ENCODE measurements around the gene CALCR. TPM values are rescaled to one million over a fixed set of nuclear protein-coding genes. Genes with fewer than 3 reads are reported as not detected.

CALCR gene
- total RNA-seq, 1 donor from 2014 or later: not detected

- Mint-ChIP-seq H3K9me3 (no peaks in the 10 kb centered on the region), H3K4me1 (ENCODE audit: low read depth) (no peaks in the 10 kb centered on the region), H3K27me3 (ENCODE audit: insufficient read depth) (peaks cover 11% of the 10 kb centered on the region), H3K4me3 (no peak overlapping the region), H3K27ac (no peak overlapping the region), H3K36me3 (ENCODE audit: low read depth) (no peaks in the 10 kb centered on the region)
- DNase-seq (ENCODE audit: low spot score): no peak
- intact Hi-C loops (cut with micrococcal nuclease): no loop called here
Observed at GRCh38 chr7:93414574-93414973, 159.9 kb downstream of the CALCR start.

- no peak overlapping the region for H3K27ac Mint-ChIP-seq
- intact Hi-C loops (cut with micrococcal nuclease): no loop called here
- peaks cover 3% of the 10 kb centered on the region for H3K27me3 Mint-ChIP-seq (ENCODE audit: insufficient read depth)
Observed at GRCh38 chr7:93409324-93409723, 165.2 kb downstream of the CALCR start.

GRCh38 chr7:93407239-93407638 is 167.3 kb downstream of the CALCR start:
- Mint-ChIP-seq H3K4me3 (no peak overlapping the region), H3K36me3 (ENCODE audit: low read depth) (no peaks in the 10 kb centered on the region), H3K4me1 (ENCODE audit: low read depth) (no peaks in the 10 kb centered on the region), H3K27ac (no peak overlapping the region), H3K9me3 (no peaks in the 10 kb centered on the region), H3K27me3 (ENCODE audit: insufficient read depth) (peaks cover 3% of the 10 kb centered on the region)
- intact Hi-C loops (cut with micrococcal nuclease): no loop called here
- DNase-seq (ENCODE audit: low spot score): no peak

More at GRCh38 chr7:93409324-93409723, 165.2 kb downstream of the CALCR start:
- Mint-ChIP-seq H3K36me3 (ENCODE audit: low read depth) (no peaks in the 10 kb centered on the region), H3K9me3 (no peaks in the 10 kb centered on the region), H3K4me3 (no peak overlapping the region), H3K4me1 (ENCODE audit: low read depth) (no peaks in the 10 kb centered on the region)
- no peak for DNase-seq (ENCODE audit: low spot score)

- no peak for DNase-seq (ENCODE audit: low spot score)
- Mint-ChIP-seq H3K4me3 (no peak overlapping the region), H3K9me3 (no peaks in the 10 kb centered on the region), H3K27ac (no peak overlapping the region), H3K4me1 (ENCODE audit: low read depth) (no peaks in the 10 kb centered on the region), H3K27me3 (ENCODE audit: insufficient read depth) (peaks cover 3% of the 10 kb centered on the region), H3K36me3 (ENCODE audit: low read depth) (no peaks in the 10 kb centered on the region)
- intact Hi-C loops (cut with micrococcal nuclease): no loop called here
Observed at GRCh38 chr7:93402944-93403343, 171.6 kb downstream of the CALCR start.

GRCh38 chr7:93399642-93400041 is 174.9 kb downstream of the CALCR start:
- H3K27ac Mint-ChIP-seq: no peak overlapping the region
- no peaks in the 10 kb centered on the region for H3K4me1 Mint-ChIP-seq (ENCODE audit: low read depth)
- no peaks in the 10 kb centered on the region for H3K36me3 Mint-ChIP-seq (ENCODE audit: low read depth)
- no peak for DNase-seq (ENCODE audit: low spot score)
- peaks cover 3% of the 10 kb centered on the region for H3K27me3 Mint-ChIP-seq (ENCODE audit: insufficient read depth)
- intact Hi-C loops (cut with micrococcal nuclease): no loop called here
- H3K9me3 Mint-ChIP-seq: no peaks in the 10 kb centered on the region
- no peak overlapping the region for H3K4me3 Mint-ChIP-seq

- no peak overlapping the region for H3K4me3 Mint-ChIP-seq
- H3K36me3 Mint-ChIP-seq (ENCODE audit: low read depth): no peaks in the 10 kb centered on the region
Observed at GRCh38 chr7:93392984-93393383, 181.5 kb downstream of the CALCR start.

GRCh38 chr7:93390660-93391059 is 183.9 kb downstream of the CALCR start:
- Mint-ChIP-seq H3K4me3 (no peak overlapping the region), H3K4me1 (ENCODE audit: low read depth) (no peaks in the 10 kb centered on the region), H3K27me3 (ENCODE audit: insufficient read depth) (peaks cover 11% of the 10 kb centered on the region), H3K9me3 (no peaks in the 10 kb centered on the region), H3K36me3 (ENCODE audit: low read depth) (no peaks in the 10 kb centered on the region), H3K27ac (no peak overlapping the region)
- DNase-seq (ENCODE audit: low spot score): no peak
- intact Hi-C loops (cut with micrococcal nuclease): no loop called here

More at GRCh38 chr7:93392984-93393383, 181.5 kb downstream of the CALCR start:
- no peaks in the 10 kb centered on the region for H3K4me1 Mint-ChIP-seq (ENCODE audit: low read depth)
- H3K27me3 Mint-ChIP-seq (ENCODE audit: insufficient read depth): peaks cover 7% of the 10 kb centered on the region
- DNase-seq (ENCODE audit: low spot score): no peak
- no peak overlapping the region for H3K27ac Mint-ChIP-seq
- intact Hi-C loops (cut with micrococcal nuclease): no loop called here
- no peaks in the 10 kb centered on the region for H3K9me3 Mint-ChIP-seq

GRCh38 chr7:93382362-93382761 is 192.2 kb downstream of the CALCR start:
- H3K36me3 Mint-ChIP-seq (ENCODE audit: low read depth): no peaks in the 10 kb centered on the region
- H3K4me1 Mint-ChIP-seq (ENCODE audit: low read depth): no peaks in the 10 kb centered on the region
- no peaks in the 10 kb centered on the region for H3K9me3 Mint-ChIP-seq
- DNase-seq (ENCODE audit: low spot score): no peak
- intact Hi-C loops (cut with micrococcal nuclease): no loop called here
- H3K4me3 Mint-ChIP-seq: no peak overlapping the region
- no peak overlapping the region for H3K27ac Mint-ChIP-seq
- peaks cover 14% of the 10 kb centered on the region for H3K27me3 Mint-ChIP-seq (ENCODE audit: insufficient read depth)

- Mint-ChIP-seq H3K36me3 (ENCODE audit: low read depth) (no peaks in the 10 kb centered on the region), H3K4me3 (no peak overlapping the region), H3K27ac (no peak overlapping the region), H3K9me3 (no peaks in the 10 kb centered on the region), H3K27me3 (ENCODE audit: insufficient read depth) (peaks cover 11% of the 10 kb centered on the region), H3K4me1 (ENCODE audit: low read depth) (no peaks in the 10 kb centered on the region)
- intact Hi-C loops (cut with micrococcal nuclease): no loop called here
- no peak for DNase-seq (ENCODE audit: low spot score)
Observed at GRCh38 chr7:93378131-93378760, 196.3 kb downstream of the CALCR start.

- DNase-seq (ENCODE audit: low spot score): no peak
- intact Hi-C loops (cut with micrococcal nuclease): no loop called here
- no peak overlapping the region for H3K27ac Mint-ChIP-seq
- H3K9me3 Mint-ChIP-seq: no peaks in the 10 kb centered on the region
- no peak overlapping the region for H3K4me3 Mint-ChIP-seq
- peaks cover 10% of the 10 kb centered on the region for H3K27me3 Mint-ChIP-seq (ENCODE audit: insufficient read depth)
- H3K4me1 Mint-ChIP-seq (ENCODE audit: low read depth): no peaks in the 10 kb centered on the region
- H3K36me3 Mint-ChIP-seq (ENCODE audit: low read depth): no peaks in the 10 kb centered on the region
Observed at GRCh38 chr7:93375603-93376002, 198.9 kb downstream of the CALCR start.

Measured in activated T-helper 1 cell treated with anti-CD3 and anti-CD28 coated beads, Interleukin-12 subunit alpha, Interleukin-12 subunit beta, Interleukin-2, Interleukin-4 antibody, amounts not matched to agents 30 ng/mL and 10 ng/mL and 1 ng/mL, durations not matched to agents 14 hours and 24 hours and 36 hours (primary cell).